Mammary epithelial cell (primary cell): Measurements from ENCODE around the gene BHLHE23.

ENCODE experiments used
- EZH2 ChIP-seq: IDR thresholded peaks from 2 replicates; pipeline ENCODE4 v1.6.1; 2012; ENCODE audit warnings: low read length, inconsistent platforms, borderline replicate concordance
- TF ChIP-seq, protein P1 (sequence below), 2 donors: IDR thresholded peaks in 1 of 2; conservative IDR thresholded peaks in 1 of 2; 2 replicates each; pipeline ENCODE4 v1.5.1; 2011 to 2012; ENCODE audit warnings: inconsistent platforms in 2 of 2, low read length in 2 of 2, mild to moderate bottlenecking in 2 of 2, control low read depth in 1 of 2, low read depth in 1 of 2; ENCODE audit not compliant: insufficient read depth in 1 of 2; ENCODE audit errors: extremely low read depth in 1 of 2

DNA sequence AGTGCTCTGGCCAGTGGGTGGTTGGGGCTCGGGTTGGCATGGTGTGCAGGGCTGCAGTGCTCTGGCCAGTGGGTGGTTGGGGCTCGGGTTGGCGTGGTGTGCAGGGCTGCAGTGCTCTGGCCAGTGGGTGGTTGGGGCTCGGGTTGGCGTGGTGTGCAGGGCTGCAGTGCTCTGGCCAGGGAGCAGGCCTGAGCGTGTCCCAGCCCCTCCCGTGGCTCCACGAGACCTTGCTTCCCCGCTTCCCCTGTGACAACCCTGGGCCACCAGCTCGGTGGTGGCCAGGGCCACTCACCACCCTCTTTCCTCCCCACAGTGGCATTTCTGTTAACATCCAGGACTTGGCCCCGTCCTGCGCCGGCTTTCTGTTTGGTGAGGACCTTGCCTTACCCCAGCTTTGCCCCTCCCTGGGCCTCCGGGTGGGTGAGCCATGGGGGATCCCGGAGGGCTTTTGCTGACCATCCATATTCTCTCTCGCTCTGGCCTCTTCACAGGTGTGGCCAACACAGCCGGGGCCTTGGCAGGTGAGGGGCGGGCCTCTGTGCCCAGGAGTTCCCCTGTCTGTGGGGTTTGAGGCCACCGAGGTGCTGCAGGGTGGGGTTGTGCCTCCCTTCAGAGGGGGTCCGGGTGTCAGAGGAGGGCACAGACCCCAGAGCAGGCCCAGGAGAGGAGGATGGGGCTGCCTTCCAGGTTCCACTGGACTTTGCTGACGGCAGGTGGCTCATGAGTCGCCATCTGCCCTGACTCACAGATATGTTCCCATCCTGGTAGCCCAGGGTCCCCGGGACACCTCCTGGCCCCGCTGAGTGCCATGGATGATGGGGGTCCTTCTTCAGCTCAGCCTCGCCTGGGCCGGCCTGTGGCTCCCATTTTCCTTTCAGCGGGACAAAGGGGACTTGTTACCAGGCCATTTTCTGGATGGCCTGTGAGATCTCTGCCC lies 40.3 kb downstream of the BHLHE23 start:
- TF ChIP-seq, protein P1, sequence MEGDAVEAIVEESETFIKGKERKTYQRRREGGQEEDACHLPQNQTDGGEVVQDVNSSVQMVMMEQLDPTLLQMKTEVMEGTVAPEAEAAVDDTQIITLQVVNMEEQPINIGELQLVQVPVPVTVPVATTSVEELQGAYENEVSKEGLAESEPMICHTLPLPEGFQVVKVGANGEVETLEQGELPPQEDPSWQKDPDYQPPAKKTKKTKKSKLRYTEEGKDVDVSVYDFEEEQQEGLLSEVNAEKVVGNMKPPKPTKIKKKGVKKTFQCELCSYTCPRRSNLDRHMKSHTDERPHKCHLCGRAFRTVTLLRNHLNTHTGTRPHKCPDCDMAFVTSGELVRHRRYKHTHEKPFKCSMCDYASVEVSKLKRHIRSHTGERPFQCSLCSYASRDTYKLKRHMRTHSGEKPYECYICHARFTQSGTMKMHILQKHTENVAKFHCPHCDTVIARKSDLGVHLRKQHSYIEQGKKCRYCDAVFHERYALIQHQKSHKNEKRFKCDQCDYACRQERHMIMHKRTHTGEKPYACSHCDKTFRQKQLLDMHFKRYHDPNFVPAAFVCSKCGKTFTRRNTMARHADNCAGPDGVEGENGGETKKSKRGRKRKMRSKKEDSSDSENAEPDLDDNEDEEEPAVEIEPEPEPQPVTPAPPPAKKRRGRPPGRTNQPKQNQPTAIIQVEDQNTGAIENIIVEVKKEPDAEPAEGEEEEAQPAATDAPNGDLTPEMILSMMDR (conservative IDR thresholded peaks at IDR 0.05 in 1 of 2, IDR thresholded peaks at IDR 0.05 in 1 of 2; ENCODE audit: extremely low read depth in 1 of 2, insufficient read depth in 1 of 2, low read depth in 1 of 2, low read length in 2 of 2), result no peak
- no peak for TF ChIP-seq EZH2
